Esophagus muscularis mucosa (tissue), 4 donors: ENCODE measurements around the gene FOS.

Experiments
- CTCF ChIP-seq, 3 experiments: fragments of 200-600 bp in 2 of 3; fragments of 450-650 bp in 1 of 3; sonication (generic) in 2 of 3; IDR thresholded peaks; one replicate each; pipeline ENCODE4 v1.5.1; 2017 to 2019; ENCODE audit warnings: antibody characterized with exemption in 3 of 3, mild to moderate bottlenecking in 2 of 3, moderate library complexity in 1 of 3
- EP300 ChIP-seq: sonication (generic); formaldehyde crosslinking; IDR thresholded peaks from one replicate; pipeline ENCODE4 v1.6.1; 2017; ENCODE audit warnings: antibody characterized with exemption
- POLR2A ChIP-seq: fragments of 450-650 bp; IDR thresholded peaks from one replicate; pipeline ENCODE4 v1.6.1; 2017; ENCODE audit warnings: antibody characterized with exemption, moderate library complexity, mild to moderate bottlenecking, low read depth
- POLR2AphosphoS5 ChIP-seq, 2 donors: sonication (generic); formaldehyde crosslinking; IDR thresholded peaks; one replicate each; pipeline ENCODE4 v1.6.1; 2017; ENCODE audit warnings: antibody characterized with exemption in 2 of 2

- no peak for TF ChIP-seq CTCF (IDR thresholded peaks at IDR 0.05)
- TF ChIP-seq POLR2A: no peak
- no peak for TF ChIP-seq POLR2AphosphoS5 (IDR thresholded peaks at IDR 0.05)
- TF ChIP-seq EP300: no peak
Observed at GRCh38 chr14:75236901-75237419, 41.7 kb upstream of the FOS start.
